ENCODE data around the gene MARCHF7. TPM values are rescaled to one million over a fixed set of nuclear protein-coding genes. Genes with fewer than 3 reads are reported as not detected.

Gene MARCHF7
- total RNA-seq, 1 donor, result 191 TPM

GRCh38 chr2:159750873-159751272 lies 38.6 kb downstream of the MARCHF7 start:
- no peak for TF ChIP-seq CTCF (IDR thresholded peaks at IDR 0.05; ENCODE audit: insufficient read depth, low read length)
- no peak overlapping the region for H3K4me3 ChIP-seq (ENCODE audit: low read depth, low read length)
- DNase-seq (ENCODE audit: low read depth), result no peak

GRCh38 chr2:159753797-159754196 lies 41.5 kb downstream of the MARCHF7 start:
- no peak for TF ChIP-seq CTCF (IDR thresholded peaks at IDR 0.05; ENCODE audit: insufficient read depth, low read length)
- H3K4me3 ChIP-seq (ENCODE audit: low read depth, low read length), result no peak overlapping the region
- no peak for DNase-seq (ENCODE audit: low read depth)

- H3K4me3 ChIP-seq (ENCODE audit: low read depth, low read length), result no peak overlapping the region
- TF ChIP-seq CTCF (IDR thresholded peaks at IDR 0.05; ENCODE audit: insufficient read depth, low read length), result no peak
- DNase-seq (ENCODE audit: low read depth), result no peak
Measured at GRCh38 chr2:159755014-159755413, 42.7 kb downstream of the MARCHF7 start.

- no peak for DNase-seq (ENCODE audit: low read depth)
Measured at GRCh38 chr2:159755788-159756187, 43.5 kb downstream of the MARCHF7 start.

GRCh38 chr2:159758239-159758638 lies 45.9 kb downstream of the MARCHF7 start:
- TF ChIP-seq CTCF (IDR thresholded peaks at IDR 0.05; ENCODE audit: insufficient read depth, low read length), result no peak
- no peak for DNase-seq (ENCODE audit: low read depth)
- no peak overlapping the region for H3K4me3 ChIP-seq (ENCODE audit: low read depth, low read length)

More at GRCh38 chr2:159755788-159756187, 43.5 kb downstream of the MARCHF7 start:
- no peak for TF ChIP-seq CTCF (IDR thresholded peaks at IDR 0.05; ENCODE audit: insufficient read depth, low read length)
- H3K4me3 ChIP-seq (ENCODE audit: low read depth, low read length), result no peak overlapping the region

- peak; percentile 27 for DNase-seq (ENCODE audit: low read depth)
- no peak for TF ChIP-seq CTCF (IDR thresholded peaks at IDR 0.05; ENCODE audit: insufficient read depth, low read length)
- no peak overlapping the region for H3K4me3 ChIP-seq (ENCODE audit: low read depth, low read length)
Measured at GRCh38 chr2:159758686-159759085, 46.4 kb downstream of the MARCHF7 start.

GRCh38 chr2:159759577-159759976 lies 47.3 kb downstream of the MARCHF7 start:
- no peak for TF ChIP-seq CTCF (IDR thresholded peaks at IDR 0.05; ENCODE audit: insufficient read depth, low read length)
- DNase-seq (ENCODE audit: low read depth), result no peak

More at GRCh38 chr2:159759577-159759976, 47.3 kb downstream of the MARCHF7 start:
- H3K4me3 ChIP-seq (ENCODE audit: low read depth, low read length), result no peak overlapping the region
